ENCODE measurements around the gene ZFAND3. TPM values are rescaled to one million over a fixed set of nuclear protein-coding genes. Genes with fewer than 3 reads are reported as not detected.

ZFAND3 gene
- total and polyA plus RNA-seq, 2 of the 4 experiments (the other 2 are of a cell fraction), result 10.9 to 26.7 TPM

GRCh38 chr6:38183856-38184584 lies 364.5 kb downstream of the ZFAND3 start:
- CTCF ChIA-PET, result no interaction called here

More at GRCh38 chr6:38183856-38184584, 364.5 kb downstream of the ZFAND3 start:
- Histone ChIP-seq H3K4me3 (ENCODE audit: insufficient read depth, low read depth, low read length) (no peak overlapping the region), H3K9me3 (ENCODE audit: control insufficient read depth, insufficient read depth, low read length) (no peaks in the 10 kb centered on the region), H3K9ac (ENCODE audit: low read depth, low read length) (no peak overlapping the region), H3K27me3 (ENCODE audit: control insufficient read depth, insufficient read depth, low read length) (no peaks in the 10 kb centered on the region), H2BK5ac (ENCODE audit: low read depth, low read length, poor library complexity, severe bottlenecking) (no peak overlapping the region), H2BK20ac (ENCODE audit: low read depth, low read length) (no peak overlapping the region), H2AFZ (replicated peaks; ENCODE audit: low read length, poor library complexity) (no peak overlapping the region), H3K4ac (ENCODE audit: low read depth, low read length) (no peak overlapping the region), H4K8ac (ENCODE audit: low read depth in 2 of 2, low read length in 2 of 2) (no peak overlapping the region), H3K36me3 (ENCODE audit: control insufficient read depth, insufficient read depth, low read length) (peaks cover 2% of the 10 kb centered on the region; the same call in 1 of the 2 replicates), H2BK15ac (ENCODE audit: low read depth, low read length) (no peak overlapping the region), H4K91ac (ENCODE audit: insufficient read depth, low read depth, low read length) (no peak overlapping the region), H4K5ac (ENCODE audit: low read depth, low read length) (no peak overlapping the region), H2AK9ac (replicated peaks; ENCODE audit: low read depth, low read length, poor library complexity) (no peak overlapping the region), H2AK5ac (ENCODE audit: low read depth, low read length) (no peak overlapping the region), H3K4me2 (ENCODE audit: low read depth, low read length) (no peak overlapping the region), H3K14ac (replicated peaks; ENCODE audit: low read depth, low read length) (no peak overlapping the region), H2BK120ac (ENCODE audit: low read depth, low read length) (no peak overlapping the region), H3K79me1 (ENCODE audit: low read depth in 1 of 2, low read length in 2 of 2) (no peaks in the 10 kb centered on the region; a peak in 1 of 4 replicates), H3K9me1 (ENCODE audit: insufficient read depth, low read length) (peaks cover 7% of the 10 kb centered on the region), H3K18ac (ENCODE audit: low read depth, low read length) (no peak overlapping the region), H3K23ac (ENCODE audit: low read depth, low read length) (no peak overlapping the region), H3K4me1 (ENCODE audit: control insufficient read depth, insufficient read depth, low read length) (no peaks in the 10 kb centered on the region), H3K56ac (ENCODE audit: extremely low read depth, insufficient read depth, low read length) (no peak overlapping the region), H4K20me1 (ENCODE audit: insufficient read depth, low read length) (no peaks in the 10 kb centered on the region; the same call in 1 of the 2 replicates), H3K27ac (ENCODE audit: insufficient read depth, low read length) (no peak overlapping the region)
- intact Hi-C loops (cut with micrococcal nuclease) (no loop called here), in situ Hi-C loops (cut with MboI; ENCODE audit: low sequenced_read_pairs) (no loop called here), dilution Hi-C loops (cut with HindIII; ENCODE audit: low sequenced_read_pairs, unreplicated experiment) (no loop called here)
- DNase-seq (no peak), ATAC-seq (ENCODE audit: low read depth) (no peak)
- no TSS peak for BruUV-seq (replicated peaks)
- POLR2A ChIA-PET (ENCODE audit: unreplicated experiment), result no interaction called here
- WGBS, 2 experiments (ENCODE audit: extremely low coverage in 2 of 2, insufficient read length in 1 of 2), result 85% methylated on average over 7 of the region's 13 CpGs; no CpG with 5 or more reads in 1 of the 2 experiments
- TF ChIP-seq MAZ (IDR thresholded peaks at IDR 0.05; ENCODE audit: borderline replicate concordance, low read depth, low read length), result no peak
- no peak for TF ChIP-seq BHLHE40 (IDR thresholded peaks at IDR 0.05; ENCODE audit: low read depth, low read length)
- TF ChIP-seq MXI1 (IDR thresholded peaks at IDR 0.05; ENCODE audit: borderline replicate concordance, low read depth, low read length), result no peak
- TF ChIP-seq, protein P1, sequence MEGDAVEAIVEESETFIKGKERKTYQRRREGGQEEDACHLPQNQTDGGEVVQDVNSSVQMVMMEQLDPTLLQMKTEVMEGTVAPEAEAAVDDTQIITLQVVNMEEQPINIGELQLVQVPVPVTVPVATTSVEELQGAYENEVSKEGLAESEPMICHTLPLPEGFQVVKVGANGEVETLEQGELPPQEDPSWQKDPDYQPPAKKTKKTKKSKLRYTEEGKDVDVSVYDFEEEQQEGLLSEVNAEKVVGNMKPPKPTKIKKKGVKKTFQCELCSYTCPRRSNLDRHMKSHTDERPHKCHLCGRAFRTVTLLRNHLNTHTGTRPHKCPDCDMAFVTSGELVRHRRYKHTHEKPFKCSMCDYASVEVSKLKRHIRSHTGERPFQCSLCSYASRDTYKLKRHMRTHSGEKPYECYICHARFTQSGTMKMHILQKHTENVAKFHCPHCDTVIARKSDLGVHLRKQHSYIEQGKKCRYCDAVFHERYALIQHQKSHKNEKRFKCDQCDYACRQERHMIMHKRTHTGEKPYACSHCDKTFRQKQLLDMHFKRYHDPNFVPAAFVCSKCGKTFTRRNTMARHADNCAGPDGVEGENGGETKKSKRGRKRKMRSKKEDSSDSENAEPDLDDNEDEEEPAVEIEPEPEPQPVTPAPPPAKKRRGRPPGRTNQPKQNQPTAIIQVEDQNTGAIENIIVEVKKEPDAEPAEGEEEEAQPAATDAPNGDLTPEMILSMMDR (conservative IDR thresholded peaks at IDR 0.05; ENCODE audit: low read depth, low read length), result no peak
- TF ChIP-seq RAD21 (IDR thresholded peaks at IDR 0.05; ENCODE audit: low read length), result no peak
- no peak for TF ChIP-seq NFE2L2 (IDR thresholded peaks at IDR 0.05; ENCODE audit: low read depth, low read length)
- TF ChIP-seq MAFK (IDR thresholded peaks at IDR 0.05; ENCODE audit: low read depth, low read length), result no peak
- TF ChIP-seq, protein P2, sequence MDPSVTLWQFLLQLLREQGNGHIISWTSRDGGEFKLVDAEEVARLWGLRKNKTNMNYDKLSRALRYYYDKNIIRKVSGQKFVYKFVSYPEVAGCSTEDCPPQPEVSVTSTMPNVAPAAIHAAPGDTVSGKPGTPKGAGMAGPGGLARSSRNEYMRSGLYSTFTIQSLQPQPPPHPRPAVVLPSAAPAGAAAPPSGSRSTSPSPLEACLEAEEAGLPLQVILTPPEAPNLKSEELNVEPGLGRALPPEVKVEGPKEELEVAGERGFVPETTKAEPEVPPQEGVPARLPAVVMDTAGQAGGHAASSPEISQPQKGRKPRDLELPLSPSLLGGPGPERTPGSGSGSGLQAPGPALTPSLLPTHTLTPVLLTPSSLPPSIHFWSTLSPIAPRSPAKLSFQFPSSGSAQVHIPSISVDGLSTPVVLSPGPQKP (IDR thresholded peaks at IDR 0.05; ENCODE audit: borderline replicate concordance, low read depth, low read length), result no peak
- TF ChIP-seq SMC3 (IDR thresholded peaks at IDR 0.05; ENCODE audit: low read depth, low read length), result no peak
- TF ChIP-seq POLR2A (IDR thresholded peaks at IDR 0.05; ENCODE audit: low read depth, low read length), result no peak
- no peak for TF ChIP-seq FOS (IDR thresholded peaks at IDR 0.05; ENCODE audit: low read depth, low read length)

Data from IMR-90 (cell line).